GM23338 (cell line): Measurements from ENCODE around the gene ZNF268.

ENCODE experiments used
- CREB1 ChIP-seq: fragments of 250-450 bp; sonication (Bioruptor Pico); IDR thresholded peaks from 2 replicates; pipeline ENCODE4 v1.5.0; 2020; ENCODE audit warnings: low read depth, mild to moderate bottlenecking, moderate library complexity
- ETS1 ChIP-seq: IDR thresholded peaks from 2 replicates; pipeline ENCODE4 v1.6.1; 2016; ENCODE audit warnings: antibody characterized with exemption
- EZH2 ChIP-seq: fragments of 200-600 bp; sonication (generic); IDR thresholded peaks from one replicate; pipeline ENCODE4 v1.8.0; 2017; ENCODE audit warnings: antibody characterized with exemption, mild to moderate bottlenecking, low read depth; ENCODE audit not compliant: unreplicated experiment
- EZH2phosphoT487 ChIP-seq: fragments of 200-600 bp; sonication (generic); IDR thresholded peaks from one replicate; pipeline ENCODE4 v1.8.1; 2018; ENCODE audit warnings: antibody characterized with exemption; ENCODE audit not compliant: unreplicated experiment
- JUNB ChIP-seq: IDR thresholded peaks from one replicate; pipeline ENCODE4 v1.6.1; 2016; ENCODE audit warnings: antibody characterized with exemption; ENCODE audit not compliant: unreplicated experiment
- POLR2AphosphoS5 ChIP-seq: IDR thresholded peaks from 2 replicates; pipeline ENCODE4 v1.6.1; 2016; ENCODE audit warnings: antibody characterized with exemption, low read depth
- REST ChIP-seq: IDR thresholded peaks from one replicate; pipeline ENCODE4 v1.6.1; 2018; ENCODE audit warnings: antibody characterized with exemption; ENCODE audit not compliant: unreplicated experiment
- STAT1 ChIP-seq: IDR thresholded peaks from one replicate; pipeline ENCODE4 v1.6.1; 2016; ENCODE audit warnings: antibody characterized with exemption; ENCODE audit not compliant: unreplicated experiment
- ZNF331 ChIP-seq: fragments of 250-450 bp; sonication (Bioruptor Pico); IDR thresholded peaks from 2 replicates; pipeline ENCODE4 v1.5.0; 2020; ENCODE audit warnings: low read depth, mild to moderate bottlenecking, moderate library complexity
- TF ChIP-seq, protein P1 (sequence below), 2 experiments: fragments of 200-600 bp in 1 of 2; sonication (generic) in 1 of 2; conservative IDR thresholded peaks; 2 replicates each; pipeline versions ENCODE4 v1.5.1 to v1.6.1; 2016 to 2017; ENCODE audit warnings: antibody characterized with exemption in 2 of 2, low read depth in 2 of 2, mild to moderate bottlenecking in 2 of 2, moderate library complexity in 1 of 2

GRCh38 chr12:133145981-133146380, 35.3 kb upstream of the ZNF268 start:
- TF ChIP-seq, protein P1, sequence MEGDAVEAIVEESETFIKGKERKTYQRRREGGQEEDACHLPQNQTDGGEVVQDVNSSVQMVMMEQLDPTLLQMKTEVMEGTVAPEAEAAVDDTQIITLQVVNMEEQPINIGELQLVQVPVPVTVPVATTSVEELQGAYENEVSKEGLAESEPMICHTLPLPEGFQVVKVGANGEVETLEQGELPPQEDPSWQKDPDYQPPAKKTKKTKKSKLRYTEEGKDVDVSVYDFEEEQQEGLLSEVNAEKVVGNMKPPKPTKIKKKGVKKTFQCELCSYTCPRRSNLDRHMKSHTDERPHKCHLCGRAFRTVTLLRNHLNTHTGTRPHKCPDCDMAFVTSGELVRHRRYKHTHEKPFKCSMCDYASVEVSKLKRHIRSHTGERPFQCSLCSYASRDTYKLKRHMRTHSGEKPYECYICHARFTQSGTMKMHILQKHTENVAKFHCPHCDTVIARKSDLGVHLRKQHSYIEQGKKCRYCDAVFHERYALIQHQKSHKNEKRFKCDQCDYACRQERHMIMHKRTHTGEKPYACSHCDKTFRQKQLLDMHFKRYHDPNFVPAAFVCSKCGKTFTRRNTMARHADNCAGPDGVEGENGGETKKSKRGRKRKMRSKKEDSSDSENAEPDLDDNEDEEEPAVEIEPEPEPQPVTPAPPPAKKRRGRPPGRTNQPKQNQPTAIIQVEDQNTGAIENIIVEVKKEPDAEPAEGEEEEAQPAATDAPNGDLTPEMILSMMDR (conservative IDR thresholded peaks at IDR 0.05; ENCODE audit: low read depth in 2 of 2) = no peak
- TF ChIP-seq EZH2phosphoT487 = no peak
- TF ChIP-seq CREB1 = no peak
- no peak for TF ChIP-seq JUNB
- no peak for TF ChIP-seq STAT1
- TF ChIP-seq REST = no peak
- TF ChIP-seq EZH2 = no peak
- no peak for TF ChIP-seq POLR2AphosphoS5
- no peak for TF ChIP-seq ETS1
- TF ChIP-seq ZNF331 (CRISPR knock-in tag) = no peak
